RWPE2 (cell line): ENCODE measurements around the gene TERC.

Experiments
- ATAC-seq: fragments of 200-7000 bp; cut with Tn5 transposase; 3 replicates; pipeline ENCODE4 v1.9.1; 2021; ENCODE audit warnings: low read depth
- DNase-seq: peaks from one replicate; pipeline ENCODE4 v3.0.0-alpha.2; 2020; ENCODE audit warnings: low spot score
- H3K27ac ChIP-seq: fragments of 450-650 bp; 2 replicates; pipeline ENCODE4 v1.5.1; 2017; ENCODE audit warnings: mild to moderate bottlenecking; ENCODE audit not compliant: poor library complexity, severe bottlenecking
- H3K27me3 ChIP-seq: fragments of 250-450 bp; sonication (Bioruptor Pico); 2 replicates; pipeline ENCODE4 v1.5.1; 2021; ENCODE audit warnings: mild to moderate bottlenecking, moderate library complexity; ENCODE audit not compliant: insufficient read depth, poor library complexity, severe bottlenecking
- H3K36me3 ChIP-seq: fragments of 250-450 bp; sonication (Bioruptor Pico); 2 replicates; pipeline ENCODE4 v1.5.1; 2020; ENCODE audit warnings: low read depth, mild to moderate bottlenecking, moderate library complexity
- H3K4me1 ChIP-seq: fragments of 250-450 bp; sonication (Bioruptor Pico); 2 replicates; pipeline ENCODE4 v1.5.1; 2021; ENCODE audit warnings: mild to moderate bottlenecking, moderate library complexity; ENCODE audit not compliant: insufficient read depth, poor library complexity, severe bottlenecking
- H3K4me3 ChIP-seq: fragments of 250-450 bp; sonication (Bioruptor Pico); 2 replicates; pipeline ENCODE4 v1.5.1; 2021; ENCODE audit warnings: mild to moderate bottlenecking, moderate library complexity; ENCODE audit not compliant: severe bottlenecking
- H3K9me3 ChIP-seq: fragments of 250-450 bp; sonication (Bioruptor Pico); 2 replicates; pipeline ENCODE4 v1.5.1; 2021; ENCODE audit warnings: mild to moderate bottlenecking, moderate library complexity; ENCODE audit not compliant: severe bottlenecking
- TF ChIP-seq, protein P1 (sequence below): fragments of 450-650 bp; IDR thresholded peaks from one replicate; pipeline ENCODE4 v1.5.1; 2017; ENCODE audit warnings: mild to moderate bottlenecking, moderate library complexity; ENCODE audit not compliant: poor library complexity, severe bottlenecking

The TERC gene

DNA sequence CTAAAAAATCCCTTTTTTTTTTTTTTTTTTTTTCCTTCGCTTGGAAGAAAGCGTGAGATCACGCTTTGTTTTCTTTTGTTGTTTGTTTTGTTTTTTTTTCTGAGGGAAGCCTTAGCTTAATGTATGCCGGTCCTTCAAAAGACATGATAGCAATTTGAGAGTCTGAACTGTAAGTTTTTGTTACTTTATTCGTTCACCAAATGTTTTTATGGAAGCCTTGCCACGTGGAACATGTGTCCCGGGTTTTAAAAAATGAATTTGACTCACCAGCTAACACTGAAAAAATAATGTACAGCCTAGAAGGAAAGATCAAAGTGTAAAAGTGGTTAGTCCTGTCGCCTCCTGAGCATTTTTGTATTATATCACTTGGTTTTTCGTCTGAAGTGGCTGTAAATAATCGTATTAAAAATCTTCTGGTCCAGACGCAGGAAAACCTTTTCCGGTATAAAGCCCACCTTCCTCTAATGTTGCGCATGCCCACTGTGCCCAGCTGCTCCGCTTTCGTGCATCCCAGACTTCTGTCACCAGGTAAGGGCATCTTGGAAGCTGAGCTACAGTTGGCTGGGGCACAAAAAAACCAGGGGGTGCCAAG lies 7.5 kb upstream of the TERC start:
- ATAC-seq = peak; percentile 48
- Histone ChIP-seq H3K36me3 (peaks cover 34% of the 10 kb centered on the region), H3K4me1 (peaks cover 8% of the 10 kb centered on the region), H3K27me3 (no peaks in the 10 kb centered on the region), H3K9me3 (no peaks in the 10 kb centered on the region), H3K4me3 (peak overlapping the region; percentile 92), H3K27ac (peak overlapping the region; percentile 86)
- DNase-seq = peak; percentile 80
- TF ChIP-seq, protein P1, sequence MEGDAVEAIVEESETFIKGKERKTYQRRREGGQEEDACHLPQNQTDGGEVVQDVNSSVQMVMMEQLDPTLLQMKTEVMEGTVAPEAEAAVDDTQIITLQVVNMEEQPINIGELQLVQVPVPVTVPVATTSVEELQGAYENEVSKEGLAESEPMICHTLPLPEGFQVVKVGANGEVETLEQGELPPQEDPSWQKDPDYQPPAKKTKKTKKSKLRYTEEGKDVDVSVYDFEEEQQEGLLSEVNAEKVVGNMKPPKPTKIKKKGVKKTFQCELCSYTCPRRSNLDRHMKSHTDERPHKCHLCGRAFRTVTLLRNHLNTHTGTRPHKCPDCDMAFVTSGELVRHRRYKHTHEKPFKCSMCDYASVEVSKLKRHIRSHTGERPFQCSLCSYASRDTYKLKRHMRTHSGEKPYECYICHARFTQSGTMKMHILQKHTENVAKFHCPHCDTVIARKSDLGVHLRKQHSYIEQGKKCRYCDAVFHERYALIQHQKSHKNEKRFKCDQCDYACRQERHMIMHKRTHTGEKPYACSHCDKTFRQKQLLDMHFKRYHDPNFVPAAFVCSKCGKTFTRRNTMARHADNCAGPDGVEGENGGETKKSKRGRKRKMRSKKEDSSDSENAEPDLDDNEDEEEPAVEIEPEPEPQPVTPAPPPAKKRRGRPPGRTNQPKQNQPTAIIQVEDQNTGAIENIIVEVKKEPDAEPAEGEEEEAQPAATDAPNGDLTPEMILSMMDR = no peak

DNA sequence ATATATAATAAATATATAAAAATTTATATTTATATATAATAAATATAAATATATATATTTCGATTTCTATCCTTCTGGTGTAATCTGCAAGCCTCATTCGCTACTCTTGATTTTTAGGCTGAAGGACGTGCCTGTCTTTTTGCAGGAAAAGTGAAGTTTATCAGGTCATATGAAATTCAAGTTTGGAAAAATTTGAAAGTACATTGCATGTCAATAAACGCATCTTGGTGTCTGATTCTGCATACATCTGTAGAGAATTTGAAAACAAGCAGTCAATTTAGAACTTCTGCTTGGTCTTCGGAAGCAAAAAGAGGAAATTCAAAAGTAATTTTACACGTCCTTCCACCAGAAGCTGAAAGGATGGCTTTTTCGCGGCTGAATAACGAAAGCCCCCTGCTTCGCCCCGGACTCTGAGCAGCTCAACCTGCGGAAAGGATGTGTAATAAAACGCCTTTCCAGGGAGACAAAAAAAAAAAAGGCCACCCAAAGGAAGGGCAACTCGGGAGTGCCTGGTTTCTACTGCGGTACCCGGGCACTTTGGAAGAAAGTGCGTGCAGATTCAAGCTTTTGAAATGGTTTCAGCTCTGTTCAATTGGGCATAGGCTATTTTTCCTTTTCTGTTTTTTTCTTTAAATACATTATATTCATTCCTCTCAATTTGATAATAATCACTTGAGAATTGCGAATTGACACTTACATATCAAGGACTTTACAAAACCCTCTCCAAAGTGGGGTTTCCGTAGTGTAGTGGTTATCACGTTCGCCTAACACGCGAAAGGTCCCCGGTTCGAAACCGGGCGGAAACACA lies 6.8 kb upstream of the TERC start:
- ATAC-seq (no peak), DNase-seq (no peak)
- Histone ChIP-seq H3K27me3 (no peaks in the 10 kb centered on the region), H3K9me3 (no peaks in the 10 kb centered on the region), H3K27ac (peak overlapping the region; percentile 86), H3K4me3 (peak overlapping the region; percentile 92), H3K4me1 (peaks cover 8% of the 10 kb centered on the region), H3K36me3 (peaks cover 27% of the 10 kb centered on the region)
- TF ChIP-seq, protein P1 = no peak

DNA sequence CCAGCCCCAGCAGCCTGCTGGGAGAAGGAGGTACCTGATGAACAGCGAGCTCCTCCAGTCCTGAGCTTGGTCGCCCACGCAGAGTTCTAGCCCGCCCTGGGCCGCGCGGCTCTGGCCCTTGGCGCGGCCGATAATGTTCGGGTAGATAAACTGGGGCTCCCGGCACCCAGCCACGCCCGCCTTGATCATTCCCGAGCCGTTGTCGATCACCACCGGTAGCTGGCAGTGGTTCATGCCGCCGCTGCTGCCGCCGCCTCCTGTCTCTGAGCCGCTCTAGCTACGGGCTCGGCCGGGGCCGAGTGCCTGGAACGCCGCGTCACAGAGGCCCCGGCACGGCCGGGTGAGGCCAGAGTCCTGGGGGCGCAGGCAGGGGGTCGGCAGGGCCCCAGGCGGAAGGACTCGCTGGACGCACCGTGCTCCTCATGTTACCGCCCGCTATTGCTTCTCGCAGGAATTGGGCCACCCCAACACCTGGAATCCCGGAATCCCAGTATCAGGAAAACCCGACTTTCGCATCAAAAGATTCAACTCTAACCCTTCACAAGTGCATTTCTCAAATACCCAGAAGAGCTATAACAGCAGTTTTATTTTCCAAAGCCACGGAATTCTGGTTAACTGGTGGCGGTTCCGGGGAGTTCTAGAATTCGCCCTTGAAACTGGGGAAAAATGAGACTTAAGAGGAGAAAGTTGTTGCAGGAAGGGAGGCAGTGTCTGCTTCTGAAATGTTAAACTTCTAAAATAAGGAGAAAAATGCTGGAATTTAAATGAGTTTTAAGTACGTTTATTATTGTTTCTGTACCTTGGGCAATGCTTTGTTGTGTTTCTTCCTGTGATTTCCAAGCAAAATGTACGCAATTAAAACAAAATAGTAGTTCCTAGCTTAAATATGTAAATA lies 4.7 kb upstream of the TERC start, which contains the start of gene ACTRT3:
Gene ACTRT3 (minus strand): TSS at position 275 of the 895 bp plus-strand sequence. CDS start 41 bp downstream, at position 234.
- H3K4me3 ChIP-seq = peak within 1 kb of the TSS; percentile 62
- peak; percentile 73 for DNase-seq
- no peaks in the 10 kb centered on the region for H3K27me3 ChIP-seq
- peaks cover 5% of the 10 kb centered on the region for H3K4me1 ChIP-seq
- peak; percentile 32 for ATAC-seq
- TF ChIP-seq, protein P1 = no peak
- H3K9me3 ChIP-seq = no peaks in the 10 kb centered on the region
- peak within 1 kb of the TSS; percentile 76 for H3K27ac ChIP-seq
- peaks cover 7% of the 10 kb centered on the region for H3K36me3 ChIP-seq

DNA sequence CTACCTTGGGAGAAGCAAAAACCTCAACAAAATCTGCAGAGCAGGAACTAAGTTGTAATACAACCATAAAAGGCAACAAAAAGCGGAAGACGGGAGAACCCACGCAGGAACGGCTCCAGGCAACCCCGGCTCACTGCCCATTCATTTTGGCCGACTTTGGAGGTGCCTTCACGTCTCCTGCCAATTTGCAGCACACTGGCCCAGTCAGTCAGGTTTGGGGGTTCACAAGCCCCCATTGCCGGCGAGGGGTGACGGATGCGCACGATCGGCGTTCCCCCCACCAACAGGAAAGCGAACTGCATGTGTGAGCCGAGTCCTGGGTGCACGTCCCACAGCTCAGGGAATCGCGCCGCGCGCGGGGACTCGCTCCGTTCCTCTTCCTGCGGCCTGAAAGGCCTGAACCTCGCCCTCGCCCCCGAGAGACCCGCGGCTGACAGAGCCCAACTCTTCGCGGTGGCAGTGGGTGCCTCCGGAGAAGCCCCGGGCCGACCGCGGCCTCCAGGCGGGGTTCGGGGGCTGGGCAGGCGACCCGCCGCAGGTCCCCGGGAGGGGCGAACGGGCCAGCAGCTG lies 463 bp downstream of the TERC start:
- Histone ChIP-seq H3K4me3 (peak overlapping the region; percentile 53), H3K27ac (peak overlapping the region; percentile 80), H3K27me3 (no peaks in the 10 kb centered on the region), H3K4me1 (peaks cover 9% of the 10 kb centered on the region), H3K9me3 (peaks cover 3% of the 10 kb centered on the region), H3K36me3 (no peaks in the 10 kb centered on the region)
- peak; percentile 24 for ATAC-seq
- TF ChIP-seq, protein P1 = no peak
- DNase-seq = peak; percentile 58
